Vagina (tissue), 2 donors: ENCODE results near the gene SSX5. TPM values are rescaled to one million over a fixed set of nuclear protein-coding genes. Genes with fewer than 3 reads are reported as not detected.
"Not testable (repeated sequence)": the region's sequence is repeated elsewhere in the genome, so short reads cannot be mapped to it uniquely, and the experiment has no call there.

Experiments used
- DNase-seq, 2 donors: peaks; one replicate each; pipeline ENCODE4 v3.0.0-alpha.2; 2017; ENCODE audit errors: extremely low spot score in 2 of 2
- H3K27ac ChIP-seq: fragments of 200-600 bp; sonication (generic); one replicate; pipeline ENCODE4 v1.5.1; 2019
- H3K27me3 ChIP-seq: fragments of 200-600 bp; sonication (generic); one replicate; pipeline ENCODE4 v1.5.1; 2019
- H3K36me3 ChIP-seq, 2 donors: fragments of 200-600 bp; sonication (generic); one replicate each; pipeline ENCODE4 v1.5.1; 2017 to 2019
- H3K4me1 ChIP-seq: fragments of 200-600 bp; sonication (generic); one replicate; pipeline ENCODE4 v1.5.1; 2019
- H3K4me3 ChIP-seq, 2 donors: fragments of 200-600 bp; sonication (generic); 1 replicate in 1 of 2; 2 replicates in 1 of 2; pipeline ENCODE4 v1.5.1; 2016 to 2019
- H3K9me3 ChIP-seq: fragments of 200-600 bp; sonication (generic); one replicate; pipeline ENCODE4 v1.5.1; 2019
- CTCF ChIP-seq, 3 experiments: fragments of 450-650 bp in 2 of 3; fragments of 200-600 bp in 1 of 3; sonication (generic) in 1 of 3; IDR thresholded peaks; one replicate each; pipeline ENCODE4 v1.5.1; 2017 to 2019; ENCODE audit warnings: antibody characterized with exemption in 3 of 3, mild to moderate bottlenecking in 2 of 3, moderate library complexity in 2 of 3
- POLR2A ChIP-seq, 2 donors: fragments of 450-650 bp; IDR thresholded peaks; one replicate each; pipeline ENCODE4 v1.6.1; 2017; ENCODE audit warnings: antibody characterized with exemption in 2 of 2, mild to moderate bottlenecking in 2 of 2, moderate library complexity in 2 of 2
- POLR2AphosphoS5 ChIP-seq, 2 donors: sonication (generic); formaldehyde crosslinking; IDR thresholded peaks; one replicate each; pipeline ENCODE4 v1.9.0; 2017; ENCODE audit warnings: antibody characterized with exemption in 2 of 2, mild to moderate bottlenecking in 2 of 2, low read depth in 1 of 2; ENCODE audit not compliant: insufficient read depth in 1 of 2
- intact Hi-C: fragments of 100-400 bp; cut with DNase I; formaldehyde crosslinking; loops from one replicate; pipeline ENCODE4 v1.15.1; 2023
- total RNA-seq: library from RNA; depleted of rRNA; stranded (reverse); fragments of >200 nt; gene quantifications from one replicate; pipeline ENCODE4 v1.2.3, GENCODE V29; 2016

SSX5 gene
- total RNA-seq, 1 donor from 2014 or later = not detected

- TF ChIP-seq POLR2AphosphoS5 (IDR thresholded peaks at IDR 0.05; ENCODE audit: insufficient read depth in 1 of 2, low read depth in 1 of 2) (no peak), POLR2A (IDR thresholded peaks at IDR 0.05) (no peak), CTCF (IDR thresholded peaks at IDR 0.05) (no peak)
- intact Hi-C loops = no loop called here
- no peaks in the 10 kb centered on the region for H3K4me1 ChIP-seq
- no peak for DNase-seq
- no peaks in the 10 kb centered on the region for H3K36me3 ChIP-seq
- no peak overlapping the region for H3K27ac ChIP-seq
- no peaks in the 10 kb centered on the region for H3K9me3 ChIP-seq
- no peak overlapping the region for H3K4me3 ChIP-seq
- H3K27me3 ChIP-seq = no peaks in the 10 kb centered on the region
These were observed 31.4 kb downstream of the SSX5 start for GRCh38 chrX:48165241-48165640.

- intact Hi-C loops = no loop called here
- TF ChIP-seq POLR2AphosphoS5 (IDR thresholded peaks at IDR 0.05; ENCODE audit: insufficient read depth in 1 of 2, low read depth in 1 of 2) (no peak), POLR2A (IDR thresholded peaks at IDR 0.05) (no peak), CTCF (IDR thresholded peaks at IDR 0.05) (no peak)
- no peaks in the 10 kb centered on the region for H3K9me3 ChIP-seq
- no peaks in the 10 kb centered on the region for H3K4me1 ChIP-seq
- H3K4me3 ChIP-seq = no peak overlapping the region
- DNase-seq = no peak
- no peaks in the 10 kb centered on the region for H3K36me3 ChIP-seq
- no peak overlapping the region for H3K27ac ChIP-seq
- no peaks in the 10 kb centered on the region for H3K27me3 ChIP-seq
These were observed 40.6 kb downstream of the SSX5 start for GRCh38 chrX:48156014-48156413.

- Histone ChIP-seq H3K27me3 (no peaks in the 10 kb centered on the region), H3K36me3 (no peaks in the 10 kb centered on the region), H3K27ac (no peak overlapping the region), H3K4me3 (no peak overlapping the region), H3K9me3 (no peaks in the 10 kb centered on the region), H3K4me1 (no peaks in the 10 kb centered on the region)
- intact Hi-C loops = no loop called here
- no peak for TF ChIP-seq POLR2A (IDR thresholded peaks at IDR 0.05)
- no peak for TF ChIP-seq CTCF (IDR thresholded peaks at IDR 0.05)
- no peak for TF ChIP-seq POLR2AphosphoS5 (IDR thresholded peaks at IDR 0.05; ENCODE audit: insufficient read depth in 1 of 2, low read depth in 1 of 2)
- DNase-seq = no peak
These were observed 41.8 kb downstream of the SSX5 start for GRCh38 chrX:48154796-48155195.

- DNase-seq = no peak
- Histone ChIP-seq H3K9me3 (no peaks in the 10 kb centered on the region), H3K27ac (no peak overlapping the region), H3K4me1 (no peaks in the 10 kb centered on the region), H3K27me3 (no peaks in the 10 kb centered on the region), H3K36me3 (no peaks in the 10 kb centered on the region), H3K4me3 (no peak overlapping the region)
- TF ChIP-seq POLR2A (IDR thresholded peaks at IDR 0.05) (no peak), CTCF (IDR thresholded peaks at IDR 0.05) (no peak), POLR2AphosphoS5 (IDR thresholded peaks at IDR 0.05; ENCODE audit: insufficient read depth in 1 of 2, low read depth in 1 of 2) (no peak)
- intact Hi-C loops = no loop called here
These were observed 42.8 kb downstream of the SSX5 start for GRCh38 chrX:48153769-48154168.

- H3K36me3 ChIP-seq, DNase-seq, H3K27me3 ChIP-seq, H3K4me1 ChIP-seq, H3K27ac ChIP-seq, H3K9me3 ChIP-seq, intact Hi-C loops, H3K4me3 ChIP-seq: not testable (repeated sequence)
These were observed 53.9 kb downstream of the SSX5 start for GRCh38 chrX:48142697-48143096.

GRCh38 chrX:48141810-48142508 is 54.6 kb downstream of the SSX5 start:
- H3K9me3 ChIP-seq, DNase-seq, H3K36me3 ChIP-seq, H3K27me3 ChIP-seq, intact Hi-C loops, H3K4me3 ChIP-seq, H3K27ac ChIP-seq, H3K4me1 ChIP-seq: not testable (repeated sequence)

GRCh38 chrX:48139076-48139475 is 57.5 kb downstream of the SSX5 start:
- DNase-seq, H3K9me3 ChIP-seq, H3K36me3 ChIP-seq, H3K27me3 ChIP-seq, H3K4me3 ChIP-seq, H3K4me1 ChIP-seq, intact Hi-C loops, H3K27ac ChIP-seq: not testable (repeated sequence)
